SU-DHL-6 (cell line): ENCODE measurements around the gene ZSCAN10.
A peak's percentile ranks its signal among the peaks of the same experiment; 100 is the strongest.

Experiments used
- CTCF ChIP-seq: fragments of 200-600 bp; sonication (generic); IDR thresholded peaks from one replicate; pipeline ENCODE4 v1.5.1; 2017; ENCODE audit warnings: antibody characterized with exemption, mild to moderate bottlenecking, low read length, moderate library complexity; ENCODE audit not compliant: insufficient read depth, poor library complexity, severe bottlenecking
- EZH2phosphoT487 ChIP-seq: fragments of 200-600 bp; sonication (generic), shearing (Covaris generic); conservative IDR thresholded peaks from 2 replicates; pipeline ENCODE4 v1.6.1; 2018; ENCODE audit warnings: mild to moderate bottlenecking, antibody characterized with exemption, low read length, moderate library complexity, mixed read lengths

- TF ChIP-seq CTCF: peak; percentile 32
- no peak for TF ChIP-seq EZH2phosphoT487
Observed at GRCh38 chr16:3131755-3132377, 32.8 kb upstream of the ZSCAN10 start.
